DND-41 (cell line): ENCODE results near the gene CFAP410.

ENCODE experiments used
- CTCF ChIP-seq: IDR thresholded peaks from 2 replicates; pipeline ENCODE4 v1.5.1; 2012; ENCODE audit warnings: borderline replicate concordance, low read length, moderate library complexity, mild to moderate bottlenecking; ENCODE audit not compliant: poor library complexity, severe bottlenecking; ENCODE audit errors: extremely low read depth
- EZH2 ChIP-seq: IDR thresholded peaks from 3 replicates; pipeline ENCODE4 v1.6.1; 2012; ENCODE audit warnings: borderline replicate concordance, low read depth, mild to moderate bottlenecking, moderate library complexity, low read length, inconsistent platforms; ENCODE audit not compliant: severe bottlenecking

GRCh38 chr21:44334329-44335030, 4.7 kb downstream of the CFAP410 start:
- TF ChIP-seq EZH2 (no peak), CTCF (no peak)
